ENCODE results near the gene HIF1A.

- TF ChIP-seq CTCF (conservative IDR thresholded peaks at IDR 0.05; ENCODE audit: low read depth, low read length) (no peak), EZH2phosphoT487 (IDR thresholded peaks at IDR 0.05; ENCODE audit: borderline replicate concordance, low read length) (no peak), EZH2 (IDR thresholded peaks at IDR 0.05; ENCODE audit: low read length, unreplicated experiment) (no peak)
Measured at GRCh38 chr14:61704554-61704953, 9.2 kb downstream of the HIF1A start.

Data from PC-3 (cell line).